IPS DF 19.7 (cell line): Measurements from ENCODE around the gene NR6A1.

Source experiments
- DNase-seq: peaks from one replicate; pipeline ENCODE4 v3.0.0-alpha.2; 2013; ENCODE audit warnings: low read depth, low spot score

Gene NR6A1

DNA sequence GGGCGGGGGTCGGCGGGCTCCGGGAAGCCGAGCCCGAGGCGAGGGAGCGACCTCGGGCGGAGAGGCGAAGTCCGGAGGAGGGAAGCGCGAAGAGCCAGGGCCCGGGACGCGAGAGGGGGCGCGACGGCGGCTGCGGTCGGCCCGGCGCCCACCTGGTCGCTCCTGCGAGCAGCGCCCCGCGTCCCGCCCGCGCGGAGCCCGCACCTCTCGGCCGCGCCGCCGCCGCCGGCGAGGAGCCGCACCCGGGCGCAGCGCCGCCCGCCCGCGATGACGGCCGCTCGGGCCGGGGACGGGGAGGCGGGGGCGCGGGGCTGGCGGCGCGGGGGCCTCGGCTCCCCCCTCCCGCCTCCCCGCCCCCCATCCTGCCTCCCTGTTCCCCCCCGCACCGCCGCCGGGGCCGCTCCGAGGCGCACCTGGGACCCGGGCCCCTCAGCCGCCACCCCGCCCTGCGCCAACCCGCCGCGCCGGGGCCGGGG, 266.5 kb downstream of the NR6A1 start:
- DNase-seq, result no peak

DNA sequence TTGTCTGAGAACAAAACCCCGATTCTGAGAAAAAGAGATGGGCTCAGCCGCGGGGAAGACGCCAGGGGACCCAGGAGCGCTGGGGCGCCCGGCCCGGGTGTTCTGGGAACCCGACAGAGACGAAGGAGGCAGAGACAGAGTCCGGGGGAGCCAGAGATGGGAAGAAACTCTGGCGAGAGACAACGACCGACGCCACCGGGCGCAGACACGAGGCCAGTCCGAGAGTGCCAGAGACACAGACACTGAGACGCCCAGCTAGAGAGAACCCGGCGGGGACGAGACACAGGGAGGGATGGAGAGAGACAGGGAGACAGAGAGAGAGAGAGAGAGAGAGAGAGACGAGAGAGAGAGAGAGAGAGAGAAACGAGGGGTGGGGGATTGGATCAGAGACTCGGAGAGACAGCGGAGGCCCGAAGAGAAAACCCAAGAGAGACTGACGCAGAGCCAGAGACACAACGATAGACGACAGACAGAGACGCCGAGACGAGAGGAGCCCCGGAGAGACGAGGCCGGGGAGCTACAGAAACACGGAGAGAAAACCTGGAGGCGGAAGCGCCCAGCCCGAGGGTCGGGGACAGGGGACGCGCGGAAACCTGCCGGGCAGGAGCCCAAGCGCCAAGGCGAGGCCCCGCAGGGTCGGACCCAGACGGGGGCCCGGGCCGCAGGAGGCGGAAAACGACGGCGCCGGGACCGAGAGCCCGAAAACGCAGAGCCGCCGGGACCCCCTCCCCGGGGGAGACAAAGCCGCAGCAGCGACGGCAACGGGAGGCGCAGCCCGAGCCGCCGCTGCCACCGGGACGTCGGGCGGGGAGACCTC, 267.2 kb downstream of the NR6A1 start:
- no peak for DNase-seq

DNA sequence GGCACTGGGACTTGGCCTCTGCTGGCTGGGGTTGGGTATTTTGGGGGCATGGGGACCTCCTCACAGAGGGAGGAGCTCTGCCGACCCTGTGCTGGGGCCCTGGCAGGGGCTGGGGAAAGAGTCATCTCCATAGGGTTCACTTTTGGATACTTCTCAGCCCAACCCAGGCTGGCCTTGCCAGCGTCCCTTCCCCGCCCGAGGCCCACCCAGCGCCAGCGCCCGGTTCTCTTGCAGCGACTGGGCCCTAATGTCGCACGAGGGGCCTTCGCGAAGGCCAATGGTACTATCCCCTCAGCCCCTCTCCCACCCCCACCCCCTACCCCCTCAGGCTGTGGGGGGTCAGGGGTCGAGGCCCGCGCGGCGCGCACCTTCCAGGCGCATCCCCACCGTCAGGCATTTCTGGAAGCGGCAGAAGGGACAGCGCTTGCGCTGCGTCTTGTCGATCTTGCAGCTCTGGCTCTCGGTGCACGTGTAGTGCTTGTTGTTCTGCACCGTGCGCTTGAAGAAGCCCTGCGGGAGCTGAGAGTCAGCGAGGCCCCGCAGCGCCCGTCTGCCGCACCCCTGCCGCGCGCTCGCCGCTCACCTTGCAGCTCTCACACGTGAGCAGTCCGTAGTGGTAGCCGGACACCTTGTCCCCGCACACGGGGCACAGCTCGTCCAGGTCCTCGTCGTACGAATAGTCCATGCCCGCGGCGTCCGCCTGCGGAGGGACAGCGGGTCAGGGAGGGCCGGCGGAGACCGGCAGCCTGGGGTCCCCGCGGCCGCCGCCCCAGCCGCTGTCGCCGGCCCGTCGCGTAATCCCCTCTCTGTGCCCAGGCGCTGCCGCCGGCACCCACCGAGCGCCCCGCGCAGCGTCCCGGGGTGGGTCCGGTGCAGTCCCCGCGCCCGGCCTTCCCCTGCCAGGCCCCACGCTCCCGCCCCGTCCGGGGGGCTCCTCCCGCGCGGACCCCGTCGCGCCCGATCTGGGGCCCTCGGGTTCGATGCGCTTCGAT, 268.1 kb downstream of the NR6A1 start:
- no peak for DNase-seq

DNA sequence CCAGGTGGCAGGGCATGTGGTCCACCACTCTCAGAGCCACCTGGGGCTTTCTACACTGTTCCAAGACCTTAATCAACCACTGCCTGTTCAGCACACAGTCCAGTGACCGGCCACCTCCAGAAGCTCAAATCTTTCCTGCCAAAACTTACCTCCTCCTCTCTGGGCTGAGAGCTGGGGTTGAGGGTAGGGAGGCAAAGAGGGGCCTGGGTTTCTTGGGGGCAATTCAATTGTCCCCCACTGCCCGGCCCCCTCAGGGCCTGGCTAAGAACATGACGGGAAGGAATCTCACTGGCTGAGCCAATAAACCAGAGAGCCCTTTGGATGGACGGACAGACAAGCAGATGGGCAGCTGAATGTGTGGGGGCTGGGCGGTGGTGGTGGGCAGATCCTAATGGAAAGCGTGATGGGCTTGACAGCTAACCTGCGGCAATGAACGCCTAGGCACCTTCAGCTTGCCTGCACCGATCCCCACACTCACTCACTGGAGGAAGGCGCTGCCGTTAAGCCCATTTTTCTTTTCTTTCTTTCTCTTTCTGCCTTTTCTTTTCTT, 269.3 kb downstream of the NR6A1 start:
- no peak for DNase-seq

DNA sequence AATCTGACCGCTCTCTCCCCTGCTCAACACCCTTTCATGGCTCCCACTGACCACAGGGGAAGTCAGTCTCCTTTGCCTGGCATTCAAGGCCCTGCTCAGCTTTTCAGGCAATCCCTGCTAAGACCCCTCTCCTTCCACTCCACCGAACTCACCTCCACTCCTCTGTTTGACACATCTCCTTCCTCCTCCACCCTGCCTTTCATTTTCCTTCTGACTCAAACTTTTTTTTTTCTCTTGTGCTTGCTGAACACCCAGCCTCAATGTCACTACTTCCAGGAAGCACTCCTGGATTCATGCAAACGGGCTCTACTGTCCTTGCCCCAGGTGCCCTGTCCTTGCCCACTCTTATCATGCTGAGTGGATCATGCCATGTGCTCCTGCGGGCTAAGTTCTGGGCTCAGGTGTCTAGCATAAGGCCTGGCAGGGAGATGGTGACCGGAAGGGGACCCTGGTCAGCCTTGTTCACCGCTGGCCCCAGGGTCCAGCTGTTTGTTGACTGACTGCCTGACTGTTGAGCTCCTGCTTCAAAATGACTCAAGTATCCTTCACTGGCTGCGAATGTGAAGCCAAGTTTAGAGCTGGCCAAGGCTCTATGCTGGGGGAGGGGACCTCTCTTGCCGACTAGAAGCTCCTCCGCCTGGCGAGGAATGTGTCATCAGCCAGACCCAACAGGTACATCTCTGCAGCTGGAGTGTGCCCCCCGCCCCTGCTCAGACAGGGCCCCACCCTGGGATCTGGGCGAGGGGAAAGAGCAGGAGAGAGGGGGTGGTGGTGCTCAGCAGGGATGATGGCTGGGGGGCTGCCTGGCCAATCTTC, 270.1 kb downstream of the NR6A1 start:
- DNase-seq, result no peak

DNA sequence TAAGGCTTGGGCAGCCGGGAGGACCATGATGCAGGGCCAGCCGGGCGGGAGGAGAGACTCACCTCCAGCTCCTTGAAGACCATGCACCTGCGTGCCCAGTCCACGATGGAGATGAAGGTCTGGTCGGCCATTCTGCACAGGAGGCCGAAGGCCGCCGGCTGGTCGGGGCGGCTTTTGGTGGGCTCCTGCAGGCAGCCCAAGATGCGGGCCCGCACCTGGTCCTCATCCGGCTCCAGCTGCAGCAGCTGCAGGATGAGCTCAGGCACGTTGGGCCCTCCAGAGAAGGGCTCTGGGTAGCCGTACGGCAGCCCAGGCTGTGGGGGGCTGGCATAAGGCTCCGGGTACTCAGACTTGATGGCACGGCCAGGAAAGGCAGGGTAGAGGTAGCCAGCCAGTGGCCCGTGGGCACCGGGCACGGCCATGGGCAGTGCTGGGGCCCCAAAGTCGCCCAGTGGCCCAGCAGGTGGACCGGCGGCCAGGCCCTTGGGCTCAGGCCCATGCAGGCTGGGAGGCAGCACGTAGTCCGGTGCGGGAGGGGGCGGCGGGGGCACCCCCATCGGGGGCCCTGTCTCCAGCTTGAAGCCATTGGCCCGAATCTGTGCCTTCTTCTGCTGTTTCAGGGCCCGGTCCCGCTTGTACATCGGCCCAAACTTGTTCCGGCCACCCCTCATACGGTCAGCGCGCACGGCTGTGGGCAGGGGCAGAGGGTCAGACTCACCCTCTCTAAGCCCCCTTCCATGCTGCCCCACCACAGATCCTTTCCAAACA, 270.9 kb downstream of the NR6A1 start:
- no peak for DNase-seq

DNA sequence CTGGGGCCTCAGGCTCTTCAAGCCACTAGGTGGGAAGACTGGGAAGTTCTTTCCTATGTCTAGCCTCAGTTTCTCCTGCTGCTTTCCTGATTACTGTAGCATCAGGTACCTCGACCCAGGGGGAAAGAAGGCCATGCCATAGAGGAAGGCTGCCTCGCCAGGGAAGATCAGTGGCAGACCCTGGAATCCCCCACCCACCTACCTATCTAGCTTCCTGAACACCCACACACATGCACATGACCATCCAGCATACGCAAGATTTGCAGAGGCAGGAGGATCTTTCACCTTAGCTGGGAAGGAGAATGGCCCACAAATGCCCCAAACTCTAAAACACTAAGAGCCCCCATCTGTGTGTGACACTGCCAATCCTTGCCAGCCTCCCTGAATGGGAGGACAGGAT, 271.9 kb downstream of the NR6A1 start:
- DNase-seq, result no peak

DNA sequence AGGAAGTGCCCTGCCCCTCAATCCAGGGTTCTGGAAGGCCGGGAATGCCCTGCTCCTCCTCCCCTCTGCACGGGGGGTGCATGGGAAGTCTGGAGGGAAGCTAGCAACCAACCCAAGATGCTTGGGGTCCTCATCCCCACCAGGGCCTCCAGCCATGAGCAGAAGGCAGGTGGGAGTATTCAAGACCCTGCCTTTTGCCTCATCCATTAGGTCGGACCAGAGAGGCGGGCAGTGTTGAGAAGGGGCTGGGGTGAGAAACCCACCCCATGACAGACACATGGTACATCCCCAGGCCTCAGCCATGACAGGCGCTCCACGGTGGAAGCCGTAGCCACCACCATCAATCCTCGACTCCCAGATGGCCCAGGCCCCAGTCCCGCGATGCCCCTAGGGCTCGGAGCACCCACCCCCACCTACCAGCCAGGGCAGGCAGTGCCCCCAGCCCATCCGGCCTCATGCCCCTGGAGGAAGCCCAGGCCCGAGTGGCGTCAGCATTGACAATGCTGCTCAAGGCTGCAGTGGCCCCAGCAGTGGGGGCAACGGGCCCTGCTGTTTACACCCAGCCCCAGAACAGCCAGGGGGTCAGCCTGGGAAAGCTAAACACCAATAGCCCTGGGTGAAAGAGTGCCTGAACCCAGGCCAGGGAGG, 272.5 kb downstream of the NR6A1 start:
- no peak for DNase-seq

DNA sequence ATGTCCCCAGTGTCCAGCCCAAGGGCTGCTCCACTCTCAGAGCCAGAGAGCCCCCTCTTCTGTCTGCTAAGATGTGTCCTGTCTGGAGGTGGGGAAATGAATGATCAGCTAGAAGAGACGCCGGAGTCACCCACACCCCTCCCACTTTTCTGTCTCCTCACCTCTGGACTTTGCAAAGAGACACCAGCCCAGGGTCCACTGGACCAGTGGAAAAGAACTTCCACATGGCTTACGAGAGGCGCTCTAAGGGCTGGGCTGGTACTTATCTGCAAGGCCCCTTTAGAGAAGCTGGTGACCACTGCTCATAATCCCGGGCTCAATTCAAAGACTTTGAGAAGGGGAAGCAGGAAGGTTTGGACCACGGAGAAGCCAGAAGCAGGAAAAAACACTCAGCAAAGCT, 273.1 kb downstream of the NR6A1 start:
- DNase-seq, result no peak

DNA sequence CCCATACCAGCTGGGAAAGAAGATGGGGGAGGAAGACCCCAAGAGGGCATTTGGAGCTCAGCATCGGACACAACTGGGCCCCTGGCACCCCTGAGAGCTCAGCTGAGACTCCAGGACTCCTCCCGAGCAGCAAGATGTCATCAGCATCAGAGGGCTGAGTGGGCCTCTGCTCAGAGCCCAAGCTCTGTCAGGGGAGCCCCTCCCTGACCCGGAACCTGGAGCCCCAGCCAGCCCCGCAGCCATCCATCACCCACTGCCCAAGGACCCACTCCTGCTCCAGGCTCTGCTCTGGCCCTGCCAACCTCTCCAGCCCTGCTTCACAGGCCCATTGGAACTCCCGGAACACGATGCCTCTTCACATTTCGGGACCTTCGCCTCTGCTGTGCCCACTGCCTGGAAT, 273.7 kb downstream of the NR6A1 start:
- DNase-seq, result no peak

DNA sequence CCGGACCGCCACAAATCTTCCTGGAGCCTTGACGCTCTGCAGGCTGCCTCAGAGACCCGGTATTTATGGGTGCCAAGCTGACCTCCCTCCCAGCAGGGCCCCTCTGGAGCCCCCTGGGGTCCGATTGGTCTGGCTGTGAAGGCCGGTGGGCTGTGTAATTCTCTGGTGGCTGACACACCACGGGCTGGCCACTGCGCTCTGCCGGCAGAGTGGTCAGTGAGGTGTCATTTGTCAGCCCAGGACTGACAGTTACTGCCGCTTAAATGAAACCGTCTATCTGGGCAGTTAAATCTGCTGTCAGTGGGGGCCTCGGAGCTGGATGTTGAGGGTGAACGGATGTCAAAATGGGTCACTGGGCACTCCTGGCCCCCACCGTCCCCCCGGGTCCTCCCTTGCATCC, 274.6 kb downstream of the NR6A1 start:
- DNase-seq, result no peak

DNA sequence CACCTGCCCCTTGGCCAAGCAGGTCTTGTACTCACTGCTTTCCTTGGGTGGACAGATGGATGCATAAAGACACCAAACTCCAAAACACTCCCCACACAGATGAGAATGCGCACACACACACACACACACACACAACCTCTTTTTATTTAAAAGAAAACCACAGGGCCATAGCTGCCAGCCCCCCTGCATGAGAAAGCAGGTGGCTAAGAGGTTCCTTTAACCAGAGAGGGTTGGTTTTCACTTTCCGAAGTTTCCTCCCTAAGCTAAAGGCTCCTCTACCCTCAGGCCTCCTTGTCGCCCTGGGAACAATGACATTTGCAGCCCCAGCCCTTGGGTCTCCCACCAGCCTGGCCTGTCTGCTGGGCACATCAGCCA, 275.0 kb downstream of the NR6A1 start:
- no peak for DNase-seq

DNA sequence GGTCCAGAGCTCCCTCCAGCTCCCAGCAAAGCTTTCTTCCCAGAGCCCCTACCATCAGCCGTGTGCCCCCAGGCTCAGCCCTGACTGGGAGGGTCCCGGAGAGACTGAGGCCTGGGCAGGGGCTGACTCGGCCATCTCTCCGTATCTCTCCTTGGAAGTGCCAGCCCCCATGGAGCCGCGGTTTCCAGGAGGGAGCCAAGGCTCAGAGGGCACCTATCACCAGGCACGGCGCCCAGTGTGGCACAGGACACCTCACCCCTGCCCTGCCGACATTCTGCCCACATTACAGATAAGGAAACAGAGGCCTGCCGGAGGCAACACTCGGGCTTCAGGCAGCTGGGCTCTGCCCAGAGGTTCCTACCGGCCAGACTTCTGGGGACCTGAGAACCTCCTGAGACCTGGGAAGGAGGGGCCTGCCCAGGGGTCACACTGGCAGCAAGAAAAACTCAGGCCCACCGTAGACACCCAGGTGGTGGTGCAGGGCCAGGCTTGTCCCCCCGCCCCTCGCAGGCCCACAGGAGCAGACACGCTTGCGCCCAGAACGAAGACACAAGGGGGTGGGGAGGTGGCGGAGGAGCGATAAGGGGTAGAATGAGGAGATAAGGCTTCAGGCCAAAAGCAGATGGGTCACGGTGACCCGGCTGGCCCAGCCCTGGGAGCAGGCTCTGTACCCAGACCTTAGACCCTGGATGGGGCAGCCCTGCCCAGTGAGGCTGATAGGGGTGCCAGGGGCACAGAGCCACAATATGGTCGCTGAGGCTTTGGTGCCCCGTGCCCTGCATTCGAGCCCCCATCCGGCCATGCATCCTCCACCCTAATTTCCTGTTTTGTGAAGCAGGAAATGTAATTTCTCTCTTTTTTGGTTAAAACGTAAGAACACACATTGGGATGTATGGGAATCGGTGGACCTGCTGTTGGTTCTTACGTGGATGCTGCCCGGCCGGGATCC, 275.7 kb downstream of the NR6A1 start:
- DNase-seq, result no peak

DNA sequence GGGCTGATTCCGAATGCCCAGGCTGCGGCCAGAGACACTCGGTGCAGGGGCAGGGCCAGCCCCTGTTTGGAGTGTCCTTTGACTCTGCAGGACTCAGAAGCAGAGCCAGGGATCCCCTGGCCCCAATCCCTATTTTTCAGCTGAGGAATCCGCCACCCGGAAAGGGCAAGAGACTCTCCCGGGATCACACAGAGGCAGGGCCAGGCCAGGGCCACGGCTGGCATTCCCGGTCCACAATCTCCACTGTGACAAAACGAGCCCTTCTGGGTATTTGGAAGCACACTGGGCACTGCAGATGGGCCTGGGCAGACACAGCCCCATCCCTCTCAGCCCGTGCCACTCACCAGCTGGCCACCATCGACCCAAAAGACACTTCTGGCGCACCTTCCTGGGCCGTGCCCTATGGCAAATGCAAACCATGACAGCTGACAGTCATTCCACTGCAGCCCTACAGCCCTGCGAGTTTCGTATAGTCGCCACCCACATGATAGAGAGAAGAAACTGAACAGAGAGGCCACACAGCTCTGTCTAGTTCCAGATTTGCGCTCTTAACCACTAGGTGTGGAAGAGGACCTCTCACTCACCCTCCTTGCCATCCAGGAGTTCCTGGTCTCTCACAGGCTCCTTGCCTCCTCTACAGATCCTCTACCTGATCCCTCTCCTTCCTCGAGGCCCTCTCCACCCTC, 277.2 kb downstream of the NR6A1 start:
- no peak for DNase-seq

DNA sequence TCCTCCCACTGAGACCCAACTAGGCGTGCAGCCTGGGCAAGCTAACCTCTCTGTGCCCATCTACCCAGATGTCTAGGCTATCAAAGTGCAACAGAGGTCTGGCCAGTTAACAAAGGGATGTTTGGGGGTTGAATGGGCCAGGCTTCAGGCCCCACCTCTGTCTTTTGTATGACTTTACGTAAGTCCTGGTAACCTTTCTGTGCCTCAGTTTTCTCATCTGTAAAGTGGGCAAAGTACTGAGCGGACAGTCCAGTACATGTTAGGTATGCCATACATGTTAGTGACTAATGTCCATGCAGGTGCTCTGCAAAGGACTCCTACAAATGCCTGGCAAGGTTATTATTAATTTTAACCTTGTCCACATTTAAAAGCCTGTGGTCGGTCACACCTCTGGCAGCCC, 277.9 kb downstream of the NR6A1 start:
- no peak for DNase-seq

DNA sequence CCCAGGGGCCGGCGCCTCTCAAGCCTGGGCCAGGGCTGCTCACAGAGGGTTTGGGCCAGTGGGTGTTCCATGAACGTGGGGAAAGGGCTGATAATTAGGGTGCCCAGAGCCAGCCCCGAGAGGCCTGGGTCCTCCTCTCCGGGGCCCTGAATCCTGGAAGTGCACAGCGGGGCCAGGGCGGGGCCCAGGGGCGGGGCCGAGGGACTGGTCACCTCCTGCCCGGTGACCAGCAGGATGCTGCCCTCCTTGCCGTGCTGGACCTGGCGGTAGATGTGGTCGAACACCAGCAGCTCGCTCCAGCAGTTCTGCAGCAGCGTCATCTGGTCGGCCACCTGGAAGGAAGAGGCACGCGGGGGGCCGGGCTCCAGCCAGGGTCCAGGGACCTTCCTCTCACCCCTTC, 278.3 kb downstream of the NR6A1 start:
- no peak for DNase-seq

DNA sequence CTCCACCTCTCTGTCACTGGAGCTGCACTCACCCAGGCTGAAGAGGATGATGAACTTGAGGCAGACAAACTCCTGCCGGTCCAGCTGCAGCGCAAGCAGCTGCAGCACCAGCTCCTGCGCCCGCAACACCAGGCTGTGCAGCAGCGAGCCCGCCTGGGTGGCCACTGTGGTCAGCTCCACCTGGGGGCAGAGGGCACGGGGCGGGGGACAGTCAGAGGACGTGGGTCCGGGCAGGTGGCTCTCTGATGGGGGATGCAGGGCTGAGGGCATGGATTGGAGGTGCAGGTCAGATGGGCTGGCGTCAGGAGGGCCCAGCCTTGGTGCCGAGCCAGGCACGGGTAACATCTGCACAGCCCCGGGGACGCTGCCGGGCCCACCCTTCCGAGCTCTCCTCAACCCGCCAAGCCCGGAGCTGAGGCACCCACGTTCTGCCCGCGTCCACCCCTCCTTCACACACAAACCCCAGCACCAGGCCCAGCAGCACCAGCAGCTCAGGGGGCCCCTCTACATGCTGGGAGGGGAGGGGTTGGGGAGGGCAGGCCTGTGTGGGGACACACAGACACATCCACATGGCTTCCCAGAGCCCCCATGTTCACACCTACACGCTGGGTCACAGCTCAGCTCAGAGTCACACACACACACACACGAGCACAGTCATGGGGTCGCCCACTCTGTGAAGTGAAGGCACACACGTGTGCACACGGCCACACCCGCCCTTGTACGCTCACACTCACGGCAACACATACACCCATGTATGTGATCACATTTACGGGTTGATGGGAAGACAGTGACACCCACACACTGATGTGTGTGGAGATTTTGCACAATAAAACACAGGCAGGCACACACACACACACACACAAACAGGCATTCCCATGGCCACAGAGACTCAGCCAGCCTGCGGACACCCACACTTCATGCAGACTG, 279.8 kb downstream of the NR6A1 start:
- no peak for DNase-seq
